ENCODE results near the gene GLRA1.

GLRA1 gene

GRCh38 chr5:151781201-151781600 lies 143.4 kb downstream of the GLRA1 start:
- TF ChIP-seq, protein P1, sequence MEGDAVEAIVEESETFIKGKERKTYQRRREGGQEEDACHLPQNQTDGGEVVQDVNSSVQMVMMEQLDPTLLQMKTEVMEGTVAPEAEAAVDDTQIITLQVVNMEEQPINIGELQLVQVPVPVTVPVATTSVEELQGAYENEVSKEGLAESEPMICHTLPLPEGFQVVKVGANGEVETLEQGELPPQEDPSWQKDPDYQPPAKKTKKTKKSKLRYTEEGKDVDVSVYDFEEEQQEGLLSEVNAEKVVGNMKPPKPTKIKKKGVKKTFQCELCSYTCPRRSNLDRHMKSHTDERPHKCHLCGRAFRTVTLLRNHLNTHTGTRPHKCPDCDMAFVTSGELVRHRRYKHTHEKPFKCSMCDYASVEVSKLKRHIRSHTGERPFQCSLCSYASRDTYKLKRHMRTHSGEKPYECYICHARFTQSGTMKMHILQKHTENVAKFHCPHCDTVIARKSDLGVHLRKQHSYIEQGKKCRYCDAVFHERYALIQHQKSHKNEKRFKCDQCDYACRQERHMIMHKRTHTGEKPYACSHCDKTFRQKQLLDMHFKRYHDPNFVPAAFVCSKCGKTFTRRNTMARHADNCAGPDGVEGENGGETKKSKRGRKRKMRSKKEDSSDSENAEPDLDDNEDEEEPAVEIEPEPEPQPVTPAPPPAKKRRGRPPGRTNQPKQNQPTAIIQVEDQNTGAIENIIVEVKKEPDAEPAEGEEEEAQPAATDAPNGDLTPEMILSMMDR (IDR thresholded peaks at IDR 0.05; ENCODE audit: low read depth, low read length): no peak
- DNase-seq (ENCODE audit: extremely low read depth, low read depth): no peak

DNA sequence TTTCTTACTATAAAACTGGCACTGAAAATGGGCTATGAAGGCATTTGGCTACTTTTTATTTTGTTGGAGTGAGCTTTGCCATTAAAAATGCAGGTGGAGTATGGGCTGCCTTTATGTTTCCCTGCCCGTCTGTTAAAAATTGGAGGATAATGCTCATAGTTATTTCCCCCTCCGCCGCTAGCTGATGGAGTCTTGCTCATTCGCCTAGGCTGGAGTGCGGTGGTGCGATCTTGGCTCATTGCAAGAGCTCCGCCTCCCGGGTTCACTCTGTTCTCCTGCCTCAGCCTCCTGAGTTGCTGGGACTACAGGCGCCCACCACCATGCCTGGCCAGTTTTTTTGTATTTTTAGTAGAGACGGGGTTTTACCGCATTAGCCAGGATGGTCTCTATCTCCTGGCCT lies 144.3 kb downstream of the GLRA1 start:
- TF ChIP-seq, protein P1 (IDR thresholded peaks at IDR 0.05; ENCODE audit: low read depth, low read length): no peak
- DNase-seq (ENCODE audit: extremely low read depth, low read depth): no peak

DNA sequence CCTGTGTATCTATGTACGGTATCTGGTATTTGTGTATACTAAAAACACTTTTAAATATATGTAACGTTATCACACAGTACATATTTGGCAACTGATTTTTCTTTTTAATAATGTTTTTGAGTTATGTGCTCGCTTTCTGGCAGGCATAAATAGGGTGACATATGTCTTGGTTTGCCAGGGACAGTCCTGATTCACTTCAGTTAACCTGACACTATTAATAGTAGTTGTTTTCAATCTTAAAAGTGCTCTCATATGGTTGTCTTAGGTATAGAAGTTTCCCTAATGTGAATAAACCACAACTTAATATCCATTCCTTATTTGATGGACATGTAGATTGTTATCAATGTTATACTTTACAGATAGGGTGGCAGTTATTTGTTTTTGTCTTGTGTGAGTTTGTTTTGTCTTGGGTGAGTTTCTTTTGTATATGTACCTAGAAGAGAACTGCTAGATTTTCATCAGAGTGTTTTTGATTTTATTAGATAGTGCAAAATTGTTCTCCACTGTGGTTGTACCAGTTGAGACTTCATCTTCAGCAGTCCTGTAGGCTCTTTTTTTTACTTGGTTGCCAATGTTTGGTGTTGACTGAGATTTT lies 145.0 kb downstream of the GLRA1 start:
- TF ChIP-seq, protein P1 (IDR thresholded peaks at IDR 0.05; ENCODE audit: low read depth, low read length): no peak
- DNase-seq (ENCODE audit: extremely low read depth, low read depth): no peak

DNA sequence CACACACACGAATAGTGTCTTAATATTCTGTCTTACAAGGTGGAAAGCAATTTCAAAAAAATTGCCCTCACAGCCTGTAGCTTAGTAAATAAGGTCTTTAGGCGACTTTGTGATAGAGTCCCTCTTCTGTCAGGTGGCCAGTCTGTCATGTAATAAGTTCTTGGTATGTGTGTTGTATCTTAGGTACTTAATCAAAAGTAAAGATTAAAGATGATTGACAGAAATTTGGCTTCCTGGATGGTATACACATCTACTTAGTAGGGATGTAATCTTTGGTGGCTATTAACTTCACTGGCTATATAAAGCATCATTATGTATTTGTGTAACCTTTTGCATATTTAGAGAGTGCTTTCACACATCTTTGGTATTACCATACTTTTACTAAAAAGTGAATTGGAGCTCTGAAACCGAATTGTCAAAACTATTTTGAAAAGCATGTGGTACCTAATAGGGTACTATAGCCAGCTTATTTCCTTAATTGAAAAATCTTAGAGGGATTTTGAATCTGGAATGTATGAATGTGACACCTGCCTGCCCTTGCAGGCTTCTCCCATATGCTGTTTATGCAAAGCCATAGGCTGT lies 149.5 kb downstream of the GLRA1 start:
- TF ChIP-seq, protein P1 (IDR thresholded peaks at IDR 0.05; ENCODE audit: low read depth, low read length): no peak
- no peak for DNase-seq (ENCODE audit: extremely low read depth, low read depth)

DNA sequence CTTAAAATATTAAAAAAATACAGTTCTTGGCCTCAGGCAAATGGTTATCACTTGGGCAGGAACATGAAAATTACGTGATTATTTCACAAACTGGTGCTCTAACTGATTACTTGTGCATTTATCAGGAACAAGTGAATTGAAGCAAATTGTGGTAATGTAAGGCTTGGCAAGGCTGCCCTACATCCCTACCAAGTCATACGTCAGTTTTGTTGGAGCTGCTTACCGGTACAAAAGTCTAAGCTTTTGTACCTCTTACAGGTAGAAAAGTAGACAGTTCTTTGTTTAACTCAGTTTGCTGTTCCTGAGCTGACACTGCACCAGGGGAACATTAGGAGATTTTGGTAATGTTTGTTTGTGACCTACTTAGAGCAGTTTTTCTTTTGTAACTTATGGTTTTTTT lies 150.7 kb downstream of the GLRA1 start:
- TF ChIP-seq, protein P1 (IDR thresholded peaks at IDR 0.05; ENCODE audit: low read depth, low read length): no peak
- DNase-seq (ENCODE audit: extremely low read depth, low read depth): no peak

DNA sequence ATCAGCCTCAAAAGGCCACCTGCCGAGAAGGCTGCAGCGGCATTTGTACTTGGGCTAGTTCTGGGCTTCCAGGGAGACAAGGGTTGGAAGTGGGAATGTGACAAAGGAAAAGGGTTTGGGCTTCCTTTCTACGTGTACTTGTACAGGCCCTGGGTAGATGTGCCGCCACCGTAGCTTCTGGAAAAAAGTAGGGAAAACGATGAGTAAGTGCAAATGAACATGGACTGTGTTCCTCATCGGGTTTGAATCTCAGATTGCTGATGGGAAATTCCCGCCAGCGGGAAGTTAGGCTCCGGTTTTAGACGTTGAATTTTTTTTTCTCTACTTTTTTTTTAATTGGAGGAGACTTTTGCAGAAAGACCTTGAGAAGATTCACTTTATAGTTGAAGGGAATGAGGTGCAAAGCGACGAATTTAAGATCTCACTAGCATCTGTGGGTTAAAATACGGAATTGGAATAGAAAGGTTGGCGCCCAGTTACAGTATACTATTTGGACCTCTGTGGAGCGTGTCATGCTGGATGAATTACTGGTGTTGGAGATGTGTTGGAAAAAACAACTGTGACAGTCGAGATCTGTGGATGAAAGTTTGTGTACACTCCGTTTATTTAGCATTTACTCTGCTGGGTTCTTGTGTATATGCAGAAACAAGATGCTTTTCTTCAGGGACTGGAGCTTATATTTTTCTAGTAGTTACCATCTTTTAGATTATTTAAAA lies 151.6 kb downstream of the GLRA1 start:
- no peak for DNase-seq (ENCODE audit: extremely low read depth, low read depth)
- TF ChIP-seq, protein P1 (IDR thresholded peaks at IDR 0.05; ENCODE audit: low read depth, low read length): no peak

Measured in AG09319 (cell line).